ENCODE data around the gene SARS1. TPM values are rescaled to one million over a fixed set of nuclear protein-coding genes. Genes with fewer than 3 reads are reported as not detected.

The SARS1 gene
- total and polyA plus RNA-seq, 2 donors (not counting 1 experiment from before 2014, with no cell fraction given), result 237 to 437 TPM

- Histone ChIP-seq H4K20me1 (ENCODE audit: control insufficient read depth, extremely low read depth, insufficient read depth, low read length) (no peaks in the 10 kb centered on the region), H3K4me2 (ENCODE audit: extremely low read depth, insufficient read depth, low read length) (no peak overlapping the region), H3K36me3 (ENCODE audit: control insufficient read depth, insufficient read depth, low read length) (no peaks in the 10 kb centered on the region), H2AFZ (ENCODE audit: low read length) (no peak overlapping the region), H3K4me1 (ENCODE audit: control insufficient read depth, extremely low read depth, insufficient read depth, low read length) (peaks cover 3% of the 10 kb centered on the region), H3K9ac (ENCODE audit: insufficient read depth, low read length) (no peak overlapping the region), H3K4me3 (replicated peaks in 1 of 4; ENCODE audit: control extremely low read depth in 1 of 4, insufficient read depth in 1 of 4, low read depth in 3 of 4, low read length in 4 of 4) (no peak overlapping the region), H3K27ac (ENCODE audit: insufficient read depth, low read length) (no peak overlapping the region), H3K9me3 (ENCODE audit: control insufficient read depth, insufficient read depth, low read depth, low read length) (no peaks in the 10 kb centered on the region), H3K27me3 (ENCODE audit: control insufficient read depth, insufficient read depth, low read length) (no peaks in the 10 kb centered on the region), H3K79me2 (ENCODE audit: control insufficient read depth, insufficient read depth, low read length) (no peaks in the 10 kb centered on the region)
- DNase-seq (ENCODE audit: low read depth in 2 of 2), result no peak
- TF ChIP-seq EZH2 (IDR thresholded peaks at IDR 0.05; ENCODE audit: low read length, missing control alignments) (no peak), CTCF (conservative IDR thresholded peaks at IDR 0.05 in 1 of 2, IDR thresholded peaks at IDR 0.05 in 1 of 2; ENCODE audit: low read depth in 1 of 2, low read length in 2 of 2) (no peak)
Measured at GRCh38 chr1:109258481-109259466, 45.1 kb downstream of the SARS1 start.

- Histone ChIP-seq H3K9ac (ENCODE audit: insufficient read depth, low read length) (no peak overlapping the region), H3K27ac (ENCODE audit: insufficient read depth, low read length) (no peak overlapping the region), H3K4me2 (ENCODE audit: extremely low read depth, insufficient read depth, low read length) (no peak overlapping the region), H4K20me1 (ENCODE audit: control insufficient read depth, extremely low read depth, insufficient read depth, low read length) (no peaks in the 10 kb centered on the region), H3K27me3 (ENCODE audit: control insufficient read depth, insufficient read depth, low read length) (no peaks in the 10 kb centered on the region), H3K9me3 (ENCODE audit: control insufficient read depth, insufficient read depth, low read depth, low read length) (no peaks in the 10 kb centered on the region), H2AFZ (ENCODE audit: low read length) (no peak overlapping the region), H3K4me1 (ENCODE audit: control insufficient read depth, extremely low read depth, insufficient read depth, low read length) (no peaks in the 10 kb centered on the region), H3K4me3 (replicated peaks in 1 of 4; ENCODE audit: control extremely low read depth in 1 of 4, insufficient read depth in 1 of 4, low read depth in 3 of 4, low read length in 4 of 4) (no peak overlapping the region), H3K79me2 (ENCODE audit: control insufficient read depth, insufficient read depth, low read length) (no peaks in the 10 kb centered on the region), H3K36me3 (ENCODE audit: control insufficient read depth, insufficient read depth, low read length) (no peaks in the 10 kb centered on the region)
- TF ChIP-seq CTCF (conservative IDR thresholded peaks at IDR 0.05 in 1 of 2, IDR thresholded peaks at IDR 0.05 in 1 of 2; ENCODE audit: low read depth in 1 of 2, low read length in 2 of 2), result no peak
- no peak for TF ChIP-seq EZH2 (IDR thresholded peaks at IDR 0.05; ENCODE audit: low read length, missing control alignments)
- no peak for DNase-seq (ENCODE audit: low read depth in 2 of 2)
Measured at GRCh38 chr1:109259674-109260557, 46.2 kb downstream of the SARS1 start.

GRCh38 chr1:109261006-109261405 is 47.3 kb downstream of the SARS1 start:
- TF ChIP-seq EZH2 (IDR thresholded peaks at IDR 0.05; ENCODE audit: low read length, missing control alignments) (no peak), CTCF (conservative IDR thresholded peaks at IDR 0.05 in 1 of 2, IDR thresholded peaks at IDR 0.05 in 1 of 2; ENCODE audit: low read depth in 1 of 2, low read length in 2 of 2) (no peak)
- Histone ChIP-seq H3K9ac (ENCODE audit: insufficient read depth, low read length) (no peak overlapping the region), H3K27me3 (ENCODE audit: control insufficient read depth, insufficient read depth, low read length) (no peaks in the 10 kb centered on the region), H3K9me3 (ENCODE audit: control insufficient read depth, insufficient read depth, low read depth, low read length) (no peaks in the 10 kb centered on the region), H4K20me1 (ENCODE audit: control insufficient read depth, extremely low read depth, insufficient read depth, low read length) (no peaks in the 10 kb centered on the region), H3K79me2 (ENCODE audit: control insufficient read depth, insufficient read depth, low read length) (no peaks in the 10 kb centered on the region), H2AFZ (ENCODE audit: low read length) (no peak overlapping the region), H3K27ac (ENCODE audit: insufficient read depth, low read length) (no peak overlapping the region), H3K4me1 (ENCODE audit: control insufficient read depth, extremely low read depth, insufficient read depth, low read length) (no peaks in the 10 kb centered on the region), H3K4me2 (ENCODE audit: extremely low read depth, insufficient read depth, low read length) (no peak overlapping the region), H3K4me3 (replicated peaks in 1 of 4; ENCODE audit: control extremely low read depth in 1 of 4, insufficient read depth in 1 of 4, low read depth in 3 of 4, low read length in 4 of 4) (no peak overlapping the region), H3K36me3 (ENCODE audit: control insufficient read depth, insufficient read depth, low read length) (no peaks in the 10 kb centered on the region)
- no peak for DNase-seq (ENCODE audit: low read depth in 2 of 2)
